ENCODE measurements around the gene GABRR3.
A peak's percentile ranks its signal among the peaks of the same experiment; 100 is the strongest.

The GABRR3 gene

GRCh38 chr3:98035208-98035607 is at the start of gene GABRR3:
GABRR3 (minus strand) TSS chr3:98035315; CDS start chr3:98034987, 328 bp downstream.
- Mint-ChIP-seq H3K36me3 (ENCODE audit: low read depth) (no peaks in the 10 kb centered on the region), H3K27me3 (peaks cover 5% of the 10 kb centered on the region), H3K27ac (no peak within 1 kb of the TSS), H3K4me1 (ENCODE audit: low read depth) (peaks cover 13% of the 10 kb centered on the region), H3K9me3 (no peaks in the 10 kb centered on the region), H3K4me3 (no peak within 1 kb of the TSS)
- DNase-seq = no peak

- Mint-ChIP-seq H3K4me1 (ENCODE audit: low read depth) (no peaks in the 10 kb centered on the region), H3K9me3 (no peaks in the 10 kb centered on the region), H3K4me3 (no peak overlapping the region), H3K36me3 (ENCODE audit: low read depth) (no peaks in the 10 kb centered on the region), H3K27me3 (peaks cover 12% of the 10 kb centered on the region), H3K27ac (no peak overlapping the region)
- DNase-seq = no peak
Measured at GRCh38 chr3:98073486-98073885, 38.4 kb upstream of the GABRR3 start.

DNA sequence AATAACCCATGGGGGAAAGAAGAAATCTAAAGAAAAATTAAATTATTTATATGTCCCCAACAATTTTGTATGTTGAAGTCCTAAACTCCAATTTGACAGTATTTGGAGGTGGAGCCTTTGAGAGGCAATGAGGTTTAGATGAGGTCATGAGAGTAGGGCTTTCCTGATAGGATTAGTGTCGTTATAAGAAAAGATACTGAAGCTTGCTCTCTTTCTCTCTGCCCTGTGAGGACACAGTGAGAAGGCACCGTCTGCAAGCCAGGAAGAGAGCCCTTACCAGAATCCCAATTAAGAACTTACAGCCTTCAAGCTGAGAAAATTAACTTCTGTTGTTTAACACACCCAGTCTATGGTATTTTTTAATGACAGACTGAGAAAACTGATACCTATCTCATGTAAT is 35.7 kb upstream of the GABRR3 start:
- H3K27me3 Mint-ChIP-seq = no peaks in the 10 kb centered on the region
- H3K4me1 Mint-ChIP-seq (ENCODE audit: low read depth) = no peaks in the 10 kb centered on the region
- no peak for DNase-seq
- H3K4me3 Mint-ChIP-seq = no peak overlapping the region
- no peak overlapping the region for H3K27ac Mint-ChIP-seq
- H3K9me3 Mint-ChIP-seq = no peaks in the 10 kb centered on the region
- H3K36me3 Mint-ChIP-seq (ENCODE audit: low read depth) = no peaks in the 10 kb centered on the region

- H3K4me1 Mint-ChIP-seq (ENCODE audit: low read depth) = no peaks in the 10 kb centered on the region
- no peak overlapping the region for H3K27ac Mint-ChIP-seq
- H3K9me3 Mint-ChIP-seq = no peaks in the 10 kb centered on the region
- H3K4me3 Mint-ChIP-seq = no peak overlapping the region
- no peak for DNase-seq
- H3K27me3 Mint-ChIP-seq = peaks cover 7% of the 10 kb centered on the region
- no peaks in the 10 kb centered on the region for H3K36me3 Mint-ChIP-seq (ENCODE audit: low read depth)
Measured at GRCh38 chr3:98068824-98069223, 33.7 kb upstream of the GABRR3 start.

DNA sequence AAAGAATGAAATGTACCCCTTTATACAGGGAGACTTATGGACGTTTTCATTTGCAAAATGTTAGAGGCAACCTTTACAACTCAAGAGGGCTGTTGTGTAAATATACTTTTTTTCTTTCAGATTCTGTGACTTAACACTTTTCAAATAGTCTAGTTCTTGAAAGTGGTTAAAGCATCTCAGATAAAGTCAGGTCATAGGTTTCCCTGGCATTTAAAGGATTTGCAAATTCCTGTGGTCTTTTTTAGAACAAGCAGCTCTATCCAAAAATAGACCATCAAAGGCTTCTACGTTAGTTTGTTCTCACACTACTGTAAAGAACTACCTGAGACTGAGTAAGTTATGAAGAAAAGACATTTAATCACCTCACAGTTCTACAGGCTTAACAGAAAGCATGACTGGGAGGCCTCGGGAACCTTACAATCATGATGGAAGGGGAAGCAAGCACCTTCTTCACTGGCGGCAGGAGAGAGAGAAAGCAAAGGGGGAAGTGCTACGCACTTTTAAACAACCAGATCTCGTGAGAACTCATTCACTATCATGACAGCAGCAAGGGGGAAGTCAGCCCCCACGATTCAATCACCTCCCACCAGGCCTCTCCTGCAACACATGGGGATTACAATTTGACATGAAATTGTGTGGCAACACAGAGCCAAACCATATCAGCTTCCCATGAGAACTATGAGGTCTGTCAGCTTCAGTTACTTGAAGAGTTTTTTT is 23.3 kb upstream of the GABRR3 start:
- no peak overlapping the region for H3K27ac Mint-ChIP-seq

GRCh38 chr3:98057631-98058030 is 22.5 kb upstream of the GABRR3 start:
- Mint-ChIP-seq H3K4me1 (ENCODE audit: low read depth) (no peaks in the 10 kb centered on the region), H3K36me3 (ENCODE audit: low read depth) (no peaks in the 10 kb centered on the region), H3K27me3 (peaks cover 3% of the 10 kb centered on the region), H3K27ac (no peak overlapping the region), H3K9me3 (no peaks in the 10 kb centered on the region), H3K4me3 (no peak overlapping the region)
- DNase-seq = no peak

More for the DNA sequence above, 23.3 kb upstream of the GABRR3 start:
- H3K36me3 Mint-ChIP-seq (ENCODE audit: low read depth) = no peaks in the 10 kb centered on the region
- no peaks in the 10 kb centered on the region for H3K4me1 Mint-ChIP-seq (ENCODE audit: low read depth)
- H3K9me3 Mint-ChIP-seq = no peaks in the 10 kb centered on the region
- peaks cover 3% of the 10 kb centered on the region for H3K27me3 Mint-ChIP-seq
- DNase-seq = no peak
- no peak overlapping the region for H3K4me3 Mint-ChIP-seq

DNA sequence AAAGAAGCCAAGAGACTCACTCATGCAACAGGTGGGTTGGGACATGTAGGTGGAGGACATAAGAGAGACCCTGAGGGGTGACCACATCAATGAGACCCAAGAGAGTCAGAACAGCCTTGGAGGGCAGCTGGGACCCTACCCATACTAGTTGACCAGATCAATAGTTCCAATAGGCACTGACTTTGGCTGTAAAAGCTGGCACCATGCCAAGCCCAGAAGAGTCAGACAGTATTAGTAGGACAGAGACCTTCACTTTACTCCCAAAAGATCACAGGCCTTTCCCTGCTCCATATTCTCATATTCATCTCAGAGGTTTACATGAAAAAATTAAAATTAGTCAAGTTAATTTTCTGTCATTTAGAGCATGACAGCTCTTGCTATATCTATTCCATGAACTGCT is 20.9 kb upstream of the GABRR3 start:
- Mint-ChIP-seq H3K27ac (no peak overlapping the region), H3K4me1 (ENCODE audit: low read depth) (no peaks in the 10 kb centered on the region), H3K36me3 (ENCODE audit: low read depth) (no peaks in the 10 kb centered on the region), H3K27me3 (peaks cover 6% of the 10 kb centered on the region), H3K4me3 (no peak overlapping the region), H3K9me3 (no peaks in the 10 kb centered on the region)
- no peak for DNase-seq

DNA sequence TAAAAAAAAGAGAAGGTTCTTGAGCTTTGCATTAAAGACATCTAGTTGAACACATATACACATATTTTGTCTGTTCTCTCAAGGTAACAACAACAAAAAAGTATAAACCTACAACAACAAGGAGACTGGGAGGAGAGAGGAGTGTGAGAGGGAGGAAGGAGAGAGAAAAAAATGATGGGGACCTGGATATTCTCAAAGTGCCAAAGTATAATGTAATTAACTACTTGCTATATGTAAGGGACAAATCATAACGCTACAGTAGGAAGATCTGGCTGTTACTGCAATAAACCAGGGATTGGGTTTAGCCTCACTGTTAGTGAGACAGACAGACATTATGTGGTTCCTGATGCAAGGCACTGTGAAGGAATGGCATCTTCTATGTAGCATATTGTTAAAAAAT is 14.2 kb upstream of the GABRR3 start:
- no peaks in the 10 kb centered on the region for H3K36me3 Mint-ChIP-seq (ENCODE audit: low read depth)
- H3K27me3 Mint-ChIP-seq = peaks cover 19% of the 10 kb centered on the region
- DNase-seq = no peak
- H3K27ac Mint-ChIP-seq = no peak overlapping the region
- no peaks in the 10 kb centered on the region for H3K9me3 Mint-ChIP-seq
- no peaks in the 10 kb centered on the region for H3K4me1 Mint-ChIP-seq (ENCODE audit: low read depth)
- H3K4me3 Mint-ChIP-seq = no peak overlapping the region

DNA sequence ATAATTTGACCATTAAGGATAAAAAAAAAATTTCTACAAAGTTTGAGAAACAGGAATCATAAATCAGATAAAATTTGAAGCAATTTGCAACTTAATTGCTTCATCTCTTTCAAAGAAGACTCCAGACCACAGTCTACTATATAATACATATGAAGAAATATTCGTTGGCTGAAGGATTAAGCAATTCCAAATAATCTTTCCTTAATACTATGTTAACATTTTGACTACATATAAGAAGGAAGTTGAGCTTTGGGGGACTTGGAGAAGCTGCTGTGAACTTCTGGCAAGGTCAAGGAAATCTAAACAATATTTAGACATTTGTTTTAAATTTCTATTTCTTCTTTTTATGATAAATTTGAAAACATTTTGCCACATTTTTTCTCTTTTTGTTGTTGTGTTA is 13.5 kb upstream of the GABRR3 start:
- Mint-ChIP-seq H3K4me1 (ENCODE audit: low read depth) (no peaks in the 10 kb centered on the region), H3K36me3 (ENCODE audit: low read depth) (no peaks in the 10 kb centered on the region), H3K9me3 (no peaks in the 10 kb centered on the region), H3K27me3 (peaks cover 22% of the 10 kb centered on the region), H3K4me3 (no peak overlapping the region), H3K27ac (no peak overlapping the region)
- no peak for DNase-seq

GRCh38 chr3:98041350-98041749 is 6.2 kb upstream of the GABRR3 start:
- Mint-ChIP-seq H3K4me1 (ENCODE audit: low read depth) (peaks cover 13% of the 10 kb centered on the region), H3K36me3 (ENCODE audit: low read depth) (no peaks in the 10 kb centered on the region), H3K27ac (no peak overlapping the region), H3K27me3 (peaks cover 22% of the 10 kb centered on the region), H3K4me3 (no peak overlapping the region), H3K9me3 (peaks cover 3% of the 10 kb centered on the region)
- no peak for DNase-seq

GRCh38 chr3:98039322-98040024 is 4.4 kb upstream of the GABRR3 start:
- Mint-ChIP-seq H3K4me1 (ENCODE audit: low read depth) (peaks cover 13% of the 10 kb centered on the region), H3K9me3 (peaks cover 3% of the 10 kb centered on the region), H3K27me3 (peaks cover 18% of the 10 kb centered on the region), H3K36me3 (ENCODE audit: low read depth) (no peaks in the 10 kb centered on the region), H3K4me3 (peak overlapping the region; percentile 80), H3K27ac (peak overlapping the region; percentile 96)
- peak; percentile 72 for DNase-seq

GRCh38 chr3:98038876-98039275 is 3.8 kb upstream of the GABRR3 start:
- Mint-ChIP-seq H3K9me3 (peaks cover 3% of the 10 kb centered on the region), H3K36me3 (ENCODE audit: low read depth) (no peaks in the 10 kb centered on the region), H3K27me3 (peaks cover 18% of the 10 kb centered on the region), H3K4me1 (ENCODE audit: low read depth) (peaks cover 13% of the 10 kb centered on the region), H3K4me3 (peak overlapping the region; percentile 80), H3K27ac (peak overlapping the region; percentile 18)
- DNase-seq = no peak

- Mint-ChIP-seq H3K9me3 (peaks cover 3% of the 10 kb centered on the region), H3K27me3 (peaks cover 15% of the 10 kb centered on the region), H3K4me3 (no peak overlapping the region), H3K36me3 (ENCODE audit: low read depth) (no peaks in the 10 kb centered on the region), H3K4me1 (ENCODE audit: low read depth) (peaks cover 13% of the 10 kb centered on the region), H3K27ac (peak overlapping the region; percentile 26)
- no peak for DNase-seq
Measured at GRCh38 chr3:98038286-98038685, 3.2 kb upstream of the GABRR3 start.

DNA sequence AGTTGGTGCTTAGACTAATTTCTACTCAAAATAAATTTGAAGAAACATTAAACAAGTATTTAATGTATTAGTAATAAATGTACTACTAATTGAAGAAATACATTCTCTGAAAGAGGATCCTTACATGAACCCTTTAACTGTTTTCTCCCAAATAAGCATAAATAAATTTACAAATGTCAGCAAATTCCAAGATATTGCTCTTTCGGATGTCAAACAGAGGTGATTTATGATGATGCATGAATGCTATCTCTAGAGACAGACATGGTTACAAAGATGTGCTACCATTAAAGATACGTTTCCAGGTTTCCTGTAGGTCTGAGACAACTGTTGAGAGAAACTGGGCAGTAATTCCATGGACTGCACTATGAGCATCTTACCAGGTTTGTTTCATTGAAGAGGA is 629 bp downstream of the GABRR3 start:
- no peaks in the 10 kb centered on the region for H3K36me3 Mint-ChIP-seq (ENCODE audit: low read depth)
- H3K27me3 Mint-ChIP-seq = peaks cover 5% of the 10 kb centered on the region
- peaks cover 16% of the 10 kb centered on the region for H3K4me1 Mint-ChIP-seq (ENCODE audit: low read depth)
- H3K27ac Mint-ChIP-seq = no peak overlapping the region
- H3K9me3 Mint-ChIP-seq = no peaks in the 10 kb centered on the region
- DNase-seq = no peak
- no peak overlapping the region for H3K4me3 Mint-ChIP-seq

- Mint-ChIP-seq H3K9me3 (no peaks in the 10 kb centered on the region), H3K36me3 (ENCODE audit: low read depth) (no peaks in the 10 kb centered on the region), H3K27ac (no peak overlapping the region), H3K27me3 (peaks cover 5% of the 10 kb centered on the region), H3K4me1 (ENCODE audit: low read depth) (peaks cover 17% of the 10 kb centered on the region), H3K4me3 (no peak overlapping the region)
- DNase-seq = no peak
Measured at GRCh38 chr3:98034036-98034435, 1.1 kb downstream of the GABRR3 start.

Measured in activated T-cell treated with anti-CD3 and anti-CD28 coated beads, Interleukin-2, amount 50 U/mL, for 24 hours (primary cell).